Measurements from ENCODE around the gene KDELR3.

KDELR3 gene

DNA sequence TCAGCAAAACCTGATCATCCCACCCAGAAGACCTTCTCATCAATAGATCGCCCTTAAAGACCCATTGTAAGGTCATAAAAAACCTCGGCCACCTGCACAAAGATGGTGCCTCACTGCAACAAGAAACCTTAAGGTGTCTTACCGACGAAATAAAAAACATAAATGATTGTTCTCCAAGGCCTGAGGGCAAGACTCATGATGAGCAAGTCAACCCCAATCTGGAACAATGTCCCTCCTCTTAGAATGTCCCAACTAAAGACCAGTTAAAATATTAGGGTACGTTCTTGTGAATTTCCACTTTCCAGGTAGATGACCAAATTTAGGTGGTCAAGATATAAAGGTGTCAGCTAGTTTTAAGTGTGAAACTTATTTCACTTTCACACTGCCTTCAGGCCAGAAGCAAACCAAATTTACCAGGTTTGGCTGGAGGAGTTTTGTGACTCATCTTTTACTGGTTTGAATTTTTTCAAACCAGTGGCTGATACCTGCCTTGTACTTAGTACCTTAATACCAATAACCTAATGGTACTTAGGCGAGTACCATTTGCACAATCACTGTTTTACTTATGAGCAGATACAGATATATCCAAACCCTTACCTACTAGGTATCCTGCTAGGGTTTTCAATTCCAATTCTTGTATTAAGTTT lies 14.9 kb downstream of the KDELR3 start:
- no peak for DNase-seq (ENCODE audit: low read depth in 2 of 2)

- no peak for DNase-seq (ENCODE audit: low read depth in 2 of 2)
Measured at GRCh38 chr22:38484244-38484643, 16.3 kb downstream of the KDELR3 start.

GRCh38 chr22:38485783-38486182 lies 17.9 kb downstream of the KDELR3 start:
- DNase-seq (ENCODE audit: low read depth in 2 of 2), result no peak

GRCh38 chr22:38487946-38488345 lies 20.1 kb downstream of the KDELR3 start:
- no peak for DNase-seq (ENCODE audit: low read depth in 2 of 2)

DNA sequence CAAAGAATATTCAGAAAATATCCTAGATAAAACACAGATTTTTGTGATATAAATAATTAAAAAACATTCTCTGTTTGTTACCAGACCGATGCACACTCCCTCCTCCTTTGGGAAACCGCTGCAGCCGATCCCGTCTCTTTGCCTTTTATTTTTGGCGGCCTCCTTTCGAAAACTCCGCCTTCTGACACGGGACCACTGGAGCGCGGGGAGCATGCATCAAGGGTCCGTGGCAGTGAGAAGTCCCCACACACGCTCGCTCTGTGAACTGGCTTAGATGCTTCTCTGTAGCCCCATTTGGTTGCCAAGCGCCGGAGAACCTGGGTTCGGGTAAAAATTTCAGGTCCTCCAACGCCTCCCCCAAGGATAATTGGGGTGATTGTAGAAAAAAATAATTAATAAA lies 21.2 kb downstream of the KDELR3 start:
- no peak for DNase-seq (ENCODE audit: low read depth in 2 of 2)

DNA sequence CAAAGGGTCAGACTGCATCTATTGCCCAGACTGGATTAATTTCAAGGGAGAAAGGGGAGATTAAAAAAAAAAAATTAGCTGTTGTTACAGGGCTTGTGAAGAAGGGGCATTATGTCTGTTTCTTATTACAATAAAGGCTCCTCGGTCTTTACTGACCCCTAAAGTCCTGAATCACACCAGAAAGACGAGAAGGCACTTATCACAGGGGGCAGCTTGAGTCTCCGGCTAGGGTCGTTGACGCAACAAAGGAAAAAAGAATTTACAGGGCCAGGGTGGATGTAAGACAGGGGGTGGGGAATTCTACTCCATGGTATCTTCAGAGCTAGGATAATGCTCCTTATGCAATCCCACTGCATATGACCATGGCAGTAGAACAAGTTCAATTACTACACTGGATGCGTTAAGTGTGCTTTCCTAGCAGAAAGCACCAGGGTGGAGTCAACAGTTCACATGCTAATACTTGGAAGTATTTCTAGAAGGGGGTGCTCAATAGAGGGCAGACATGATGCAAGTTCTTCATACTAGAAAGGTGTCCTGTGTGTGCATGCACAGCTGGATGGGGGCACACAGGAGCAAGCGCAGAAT lies 21.8 kb downstream of the KDELR3 start:
- no peak for DNase-seq (ENCODE audit: low read depth in 2 of 2)

GRCh38 chr22:38490475-38490874 lies 22.6 kb downstream of the KDELR3 start:
- DNase-seq (ENCODE audit: low read depth in 2 of 2), result no peak

- no peak for DNase-seq (ENCODE audit: low read depth in 2 of 2)
Measured at GRCh38 chr22:38490915-38491314, 23.0 kb downstream of the KDELR3 start.

- DNase-seq (ENCODE audit: low read depth in 2 of 2), result no peak
Measured at GRCh38 chr22:38491707-38492348, 23.9 kb downstream of the KDELR3 start.

GRCh38 chr22:38494498-38494897 lies 26.6 kb downstream of the KDELR3 start:
- no peak for DNase-seq (ENCODE audit: low read depth in 2 of 2)

DNA sequence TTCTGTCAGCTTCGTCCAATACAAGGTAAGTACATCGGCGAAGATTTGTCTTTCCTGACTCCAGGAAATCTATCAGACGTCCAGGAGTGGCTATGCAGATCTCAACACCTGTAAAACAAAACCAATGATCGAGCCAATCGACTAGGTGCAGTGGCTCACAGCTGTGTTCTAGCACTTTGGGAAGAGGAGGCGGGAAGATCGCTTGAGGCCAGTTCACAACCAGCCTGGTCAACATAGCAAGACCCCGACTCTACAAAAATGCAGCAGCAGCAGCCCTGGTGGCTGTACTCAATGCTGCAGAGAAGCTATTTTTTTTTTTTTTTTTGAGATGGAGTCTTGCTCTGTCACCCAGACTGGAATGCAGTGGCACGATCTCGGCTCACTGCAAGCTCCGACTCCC lies 27.0 kb downstream of the KDELR3 start:
- DNase-seq (ENCODE audit: low read depth in 2 of 2), result no peak

GRCh38 chr22:38497869-38498268 lies 30.0 kb downstream of the KDELR3 start:
- no peak for DNase-seq (ENCODE audit: low read depth in 2 of 2)

DNA sequence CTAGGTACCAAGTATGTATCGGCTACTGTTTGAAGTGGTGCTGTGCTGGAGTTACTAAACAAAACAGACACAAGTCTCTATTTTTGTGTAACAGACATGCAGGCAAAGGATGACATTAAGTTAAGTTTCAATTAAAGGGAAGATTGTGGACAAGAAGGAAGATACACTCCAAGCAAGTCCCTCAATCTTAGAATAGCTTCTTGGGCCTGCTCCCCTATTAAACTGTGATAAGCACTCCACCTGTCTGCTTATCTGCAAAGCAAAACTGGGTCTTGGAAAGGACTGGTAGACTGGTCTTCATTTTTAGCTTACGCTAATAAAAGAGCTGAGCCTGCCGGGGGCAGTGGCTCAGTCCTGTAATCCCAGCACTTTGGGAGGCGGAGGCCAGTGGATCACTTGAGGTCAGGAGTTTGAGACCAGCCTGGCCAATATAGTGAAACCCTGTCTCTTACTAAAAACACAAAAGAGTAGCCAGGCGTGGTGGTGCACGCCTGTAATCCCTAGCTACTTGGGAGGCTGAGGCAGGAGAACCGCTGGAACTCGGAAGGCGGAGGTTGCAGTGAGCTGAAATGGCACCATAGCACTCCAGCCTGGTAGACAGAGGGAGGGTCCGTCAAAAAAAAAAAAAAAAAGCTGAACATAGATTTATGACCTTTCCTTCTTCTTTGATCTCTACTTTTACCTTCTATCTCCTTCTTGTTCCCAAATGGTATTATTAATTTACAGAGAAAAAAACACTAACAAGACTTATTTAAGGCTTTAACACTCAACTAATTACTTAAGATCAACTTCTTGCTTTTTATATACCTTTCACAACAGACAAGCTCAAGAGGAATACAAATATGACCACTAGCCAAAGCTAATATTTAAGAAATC lies 34.1 kb downstream of the KDELR3 start:
- no peak for DNase-seq (ENCODE audit: low read depth in 2 of 2)

DNA sequence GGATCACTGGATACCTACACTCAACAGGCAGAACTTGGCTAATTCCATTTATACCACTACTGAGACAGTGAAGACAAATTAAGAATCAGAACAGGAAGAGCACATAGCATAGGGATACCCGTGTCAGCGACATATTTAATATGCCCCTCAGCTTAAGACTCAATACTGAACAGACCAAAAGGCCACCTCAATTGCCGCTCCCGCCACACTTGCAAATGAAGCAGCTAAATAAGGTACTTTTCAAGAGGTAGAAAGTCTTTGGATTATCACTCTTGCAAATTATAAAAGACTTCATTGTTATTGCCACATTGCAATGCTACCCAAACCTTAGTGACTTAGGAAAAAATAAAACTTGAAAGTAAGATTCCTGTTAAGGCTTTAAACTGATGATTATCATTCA lies 35.1 kb downstream of the KDELR3 start:
- no peak for DNase-seq (ENCODE audit: low read depth in 2 of 2)

GRCh38 chr22:38504731-38505540 lies 37.0 kb downstream of the KDELR3 start:
- peak; percentile 17 to 23 for DNase-seq (ENCODE audit: low read depth in 2 of 2)

DNA sequence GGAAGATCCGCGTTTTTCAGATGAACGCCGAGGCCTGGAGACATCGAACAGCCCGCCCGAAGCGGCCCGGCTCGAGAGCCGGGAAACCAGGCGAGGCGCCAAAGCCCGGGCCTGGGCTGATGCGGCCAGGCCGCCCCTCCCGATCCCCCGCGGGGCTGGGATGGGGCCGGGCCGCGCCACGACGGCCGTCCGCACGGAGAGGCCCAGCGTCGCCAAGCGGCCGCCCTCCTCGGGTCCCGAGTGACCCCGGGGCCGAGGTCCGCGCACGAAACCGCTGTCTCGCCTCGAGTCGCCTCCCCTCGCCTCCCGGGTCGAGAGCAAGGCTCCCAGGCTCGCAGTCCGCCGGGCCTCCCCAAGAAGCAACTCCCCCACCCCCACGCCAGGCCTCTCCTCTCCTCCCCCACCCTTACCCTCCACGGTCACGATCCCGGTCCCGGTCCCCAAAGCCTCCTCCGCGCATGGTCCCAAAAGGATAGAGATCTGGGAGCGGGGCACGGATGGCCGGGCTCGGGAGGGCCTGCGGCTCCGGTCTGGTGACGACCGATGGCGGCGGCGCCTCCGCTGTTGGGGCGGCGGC lies 37.7 kb downstream of the KDELR3 start:
- DNase-seq (ENCODE audit: low read depth in 2 of 2), result peak; percentile 20 to 50

GRCh38 chr22:38506118-38506962 lies 38.4 kb downstream of the KDELR3 start, which contains the start of gene DDX17:
Gene DDX17 (minus strand): TSS chr22:38506311.
- peak; percentile 87 to 89 for DNase-seq (ENCODE audit: low read depth in 2 of 2)

GRCh38 chr22:38510416-38510970 lies 42.6 kb downstream of the KDELR3 start:
- DNase-seq (ENCODE audit: low read depth in 2 of 2), result no peak

DNA sequence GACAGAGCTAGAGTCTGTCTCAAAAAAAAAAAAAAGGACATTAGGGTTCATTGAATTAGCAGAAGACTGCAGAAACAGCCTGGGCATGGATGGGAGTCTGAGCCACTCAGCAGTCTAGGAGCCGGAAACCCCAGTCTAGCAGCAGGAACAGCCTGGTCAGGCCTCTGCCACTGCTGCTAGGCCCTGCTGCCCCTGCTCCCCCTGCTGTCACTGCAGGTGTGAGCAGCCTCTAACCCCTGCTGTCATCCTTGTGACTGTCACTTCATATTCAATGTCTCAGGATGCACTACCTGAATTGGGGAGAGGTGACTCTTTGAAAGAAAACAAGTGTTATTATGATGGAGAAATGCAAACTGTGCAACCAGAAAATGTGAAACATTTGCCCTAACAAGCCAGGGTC lies 45.2 kb downstream of the KDELR3 start:
- DNase-seq (ENCODE audit: low read depth in 2 of 2), result peak in 1 of 2 donors; percentile 18

GRCh38 chr22:38518620-38519019 lies 50.7 kb downstream of the KDELR3 start:
- DNase-seq (ENCODE audit: low read depth in 2 of 2), result no peak
